Nephron (organoid): ENCODE results near the gene PSMG2.

Experiments used
- H3K27ac Mint-ChIP-seq, 3 experiments: 2 replicates each; pipeline ENCODE4 v1.8.0; 2020; ENCODE audit warnings: mixed read lengths in 3 of 3, mild to moderate bottlenecking in 2 of 3, moderate library complexity in 1 of 3
- H3K27me3 Mint-ChIP-seq: 2 replicates; pipeline ENCODE4 v1.8.0; 2021; ENCODE audit warnings: low read depth, mild to moderate bottlenecking, moderate library complexity, mixed read lengths
- H3K36me3 Mint-ChIP-seq: 2 replicates; pipeline ENCODE4 v1.8.0; 2020; ENCODE audit warnings: low read depth, mixed read lengths
- H3K4me1 Mint-ChIP-seq: 2 replicates; pipeline ENCODE4 v1.8.0; 2020; ENCODE audit warnings: mixed read lengths
- H3K4me3 Mint-ChIP-seq, 3 experiments: 2 replicates each; pipeline ENCODE4 v1.8.0; 2020; ENCODE audit warnings: mild to moderate bottlenecking in 3 of 3, mixed read lengths in 3 of 3, moderate library complexity in 2 of 3
- H3K9me3 Mint-ChIP-seq: 2 replicates; pipeline ENCODE4 v1.8.0; 2020; ENCODE audit warnings: mixed read lengths
- CTCF ChIP-seq, 3 experiments: fragments of 200-600 bp; sonication (generic); IDR thresholded peaks; one replicate each; pipeline ENCODE4 v1.5.0; 2021; ENCODE audit warnings: antibody characterized with exemption in 3 of 3; ENCODE audit not compliant: unreplicated experiment in 3 of 3

The PSMG2 gene

GRCh38 chr18:12769644-12770440 is 67.0 kb downstream of the PSMG2 start:
- H3K27me3 Mint-ChIP-seq, result no peaks in the 10 kb centered on the region
- no peak for TF ChIP-seq CTCF (IDR thresholded peaks at IDR 0.05; ENCODE audit: unreplicated experiment in 3 of 3)

GRCh38 chr18:12770469-12771219 is 67.8 kb downstream of the PSMG2 start:
- H3K4me3 Mint-ChIP-seq, result no peak overlapping the region
- no peaks in the 10 kb centered on the region for H3K27me3 Mint-ChIP-seq
- no peaks in the 10 kb centered on the region for H3K36me3 Mint-ChIP-seq
- no peak for TF ChIP-seq CTCF (IDR thresholded peaks at IDR 0.05; ENCODE audit: unreplicated experiment in 3 of 3)
- no peak overlapping the region for H3K27ac Mint-ChIP-seq
- H3K4me1 Mint-ChIP-seq, result no peaks in the 10 kb centered on the region
- H3K9me3 Mint-ChIP-seq, result no peaks in the 10 kb centered on the region

More at GRCh38 chr18:12769644-12770440, 67.0 kb downstream of the PSMG2 start:
- H3K9me3 Mint-ChIP-seq, result no peaks in the 10 kb centered on the region
- H3K4me1 Mint-ChIP-seq, result no peaks in the 10 kb centered on the region
- no peak overlapping the region for H3K27ac Mint-ChIP-seq
- H3K36me3 Mint-ChIP-seq, result no peaks in the 10 kb centered on the region
- no peak overlapping the region for H3K4me3 Mint-ChIP-seq

- no peak overlapping the region for H3K27ac Mint-ChIP-seq
- no peaks in the 10 kb centered on the region for H3K4me1 Mint-ChIP-seq
- TF ChIP-seq CTCF (IDR thresholded peaks at IDR 0.05; ENCODE audit: unreplicated experiment in 3 of 3), result no peak
- H3K36me3 Mint-ChIP-seq, result no peaks in the 10 kb centered on the region
- H3K4me3 Mint-ChIP-seq, result no peak overlapping the region
- H3K27me3 Mint-ChIP-seq, result no peaks in the 10 kb centered on the region
- no peaks in the 10 kb centered on the region for H3K9me3 Mint-ChIP-seq
Observed at GRCh38 chr18:12772111-12772510, 69.3 kb downstream of the PSMG2 start.

- no peaks in the 10 kb centered on the region for H3K27me3 Mint-ChIP-seq
- H3K9me3 Mint-ChIP-seq, result no peaks in the 10 kb centered on the region
- no peak overlapping the region for H3K27ac Mint-ChIP-seq
- TF ChIP-seq CTCF (IDR thresholded peaks at IDR 0.05; ENCODE audit: unreplicated experiment in 3 of 3), result no peak
- no peak overlapping the region for H3K4me3 Mint-ChIP-seq
- H3K36me3 Mint-ChIP-seq, result no peaks in the 10 kb centered on the region
- no peaks in the 10 kb centered on the region for H3K4me1 Mint-ChIP-seq
Observed at GRCh38 chr18:12773369-12773768, 70.5 kb downstream of the PSMG2 start.

- no peak for TF ChIP-seq CTCF (IDR thresholded peaks at IDR 0.05; ENCODE audit: unreplicated experiment in 3 of 3)
- H3K9me3 Mint-ChIP-seq, result no peaks in the 10 kb centered on the region
- H3K27ac Mint-ChIP-seq, result no peak overlapping the region
- no peaks in the 10 kb centered on the region for H3K36me3 Mint-ChIP-seq
- no peak overlapping the region for H3K4me3 Mint-ChIP-seq
- no peaks in the 10 kb centered on the region for H3K4me1 Mint-ChIP-seq
- no peaks in the 10 kb centered on the region for H3K27me3 Mint-ChIP-seq
Observed at GRCh38 chr18:12774982-12775381, 72.1 kb downstream of the PSMG2 start.
